HepG2 (cell line): ENCODE measurements around the gene SLC17A5. TPM values are rescaled to one million over a fixed set of nuclear protein-coding genes. Genes with fewer than 3 reads are reported as not detected.
A peak's percentile ranks its signal among the peaks of the same experiment; 100 is the strongest.

ENCODE experiments used
- IKZF4 ChIP-seq: sonication (generic); formaldehyde crosslinking; IDR thresholded peaks from 2 replicates; pipeline ENCODE4 v1.5.1; 2020; ENCODE audit warnings: borderline replicate concordance, mild to moderate bottlenecking, low read depth, missing genetic modification reagents; ENCODE audit errors: not compliant biosample characterization
- MED8 ChIP-seq: sonication (generic); formaldehyde crosslinking; IDR thresholded peaks from 2 replicates; pipeline ENCODE4 v1.8.1; 2023; ENCODE audit warnings: mild to moderate bottlenecking, missing genetic modification reagents; ENCODE audit not compliant: insufficient replicate concordance
- MLLT10 ChIP-seq: sonication (generic); formaldehyde crosslinking; IDR thresholded peaks from 2 replicates; pipeline ENCODE4 v1.4.0; 2020; ENCODE audit warnings: missing genetic modification reagents
- NCOA5 ChIP-seq: sonication (generic); formaldehyde crosslinking; IDR thresholded peaks from 2 replicates; pipeline ENCODE4 v1.4.0; 2020; ENCODE audit warnings: missing genetic modification reagents
- NRL ChIP-seq: sonication (generic); formaldehyde crosslinking; IDR thresholded peaks from 2 replicates; pipeline ENCODE4 v1.5.0; 2020; ENCODE audit warnings: missing genetic modification reagents, mild to moderate bottlenecking, moderate library complexity, borderline replicate concordance
- PAWR ChIP-seq: sonication (generic); formaldehyde crosslinking; IDR thresholded peaks from 2 replicates; pipeline ENCODE4 v1.4.0; 2020; ENCODE audit warnings: missing genetic modification reagents, mild to moderate bottlenecking, borderline replicate concordance
- RBAK ChIP-seq: sonication (generic); formaldehyde crosslinking; IDR thresholded peaks from 2 replicates; pipeline ENCODE4 v1.5.1; 2020; ENCODE audit warnings: mild to moderate bottlenecking, missing genetic modification reagents
- SNRNP70 ChIP-seq: fragments of 200-400 bp; formaldehyde crosslinking; IDR thresholded peaks from 2 replicates; pipeline ENCODE4 v1.6.1; 2017; ENCODE audit warnings: mild to moderate bottlenecking, low read depth, low read length, moderate library complexity
- TMF1 ChIP-seq: sonication (generic); formaldehyde crosslinking; IDR thresholded peaks from 2 replicates; pipeline ENCODE4 v1.8.1; 2022; ENCODE audit warnings: low read depth, missing genetic modification reagents
- ZNF12 ChIP-seq: sonication (generic); formaldehyde crosslinking; IDR thresholded peaks from 2 replicates; pipeline ENCODE4 v1.5.0; 2020; ENCODE audit warnings: missing genetic modification reagents
- ZNF18 ChIP-seq: sonication (generic); formaldehyde crosslinking; IDR thresholded peaks from 2 replicates; pipeline ENCODE4 v1.8.0; 2022; ENCODE audit warnings: mild to moderate bottlenecking, missing genetic modification reagents; ENCODE audit not compliant: insufficient replicate concordance
- ZNF331 ChIP-seq: sonication (generic); formaldehyde crosslinking; IDR thresholded peaks from 2 replicates; pipeline ENCODE4 v1.4.0; 2020; ENCODE audit warnings: missing genetic modification reagents
- ZNF451 ChIP-seq: sonication (generic); formaldehyde crosslinking; IDR thresholded peaks from 2 replicates; pipeline ENCODE4 v1.5.0; 2020; ENCODE audit warnings: mild to moderate bottlenecking, missing genetic modification reagents
- ZNF484 ChIP-seq: sonication (generic); formaldehyde crosslinking; IDR thresholded peaks from 2 replicates; pipeline ENCODE4 v1.5.1; 2020; ENCODE audit warnings: mild to moderate bottlenecking, low read depth, missing genetic modification reagents, borderline replicate concordance
- ZNF660 ChIP-seq: sonication (generic); formaldehyde crosslinking; IDR thresholded peaks from 2 replicates; pipeline ENCODE4 v1.5.1; 2020; ENCODE audit warnings: mild to moderate bottlenecking, low read depth, missing genetic modification reagents, borderline replicate concordance
- ZNF746 ChIP-seq: sonication (generic); formaldehyde crosslinking; IDR thresholded peaks from 2 replicates; pipeline ENCODE4 v1.8.0; 2022; ENCODE audit warnings: mild to moderate bottlenecking, missing genetic modification reagents
- ZNF883 ChIP-seq: sonication (generic); formaldehyde crosslinking; IDR thresholded peaks from 2 replicates; pipeline ENCODE4 v1.5.1; 2020; ENCODE audit warnings: mild to moderate bottlenecking, missing genetic modification reagents; ENCODE audit errors: not compliant biosample characterization
- ZNF891 ChIP-seq: sonication (generic); formaldehyde crosslinking; IDR thresholded peaks from 2 replicates; pipeline ENCODE4 v1.5.0; 2020; ENCODE audit warnings: mild to moderate bottlenecking, missing genetic modification reagents
- polyA plus RNA-seq, 8 experiments: library from polyadenylated mRNA; depleted of rRNA in 3 of 8; stranded (reverse) in 7 of 8; unstranded in 1 of 8; fragments of >200 nt; fragmentation: Illumina TruSeq in 4 of 8; extraction: Trizol in 4 of 8; gene quantifications; 2 replicates each; pipeline versions ENCODE4 v1.2.1 to v1.2.3, GENCODE V29; 2011 to 2016; ENCODE audit warnings: low read depth in 4 of 8, missing spikeins in 1 of 8, mixed read lengths in 1 of 8; ENCODE audit not compliant: insufficient read depth in 1 of 8
- total RNA-seq, 5 experiments: library from RNA; depleted of rRNA; stranded (reverse); fragments of >200 nt; fragmentation: Illumina TruSeq; extraction: Trizol; gene quantifications; 2 replicates each; pipeline ENCODE4 v1.2.3, GENCODE V29; 2016; ENCODE audit warnings: low read depth in 1 of 5
- TF ChIP-seq, protein P1 (sequence below): sonication (generic); formaldehyde crosslinking; IDR thresholded peaks from 2 replicates; pipeline ENCODE4 v1.5.1; 2020; ENCODE audit warnings: mild to moderate bottlenecking, missing genetic modification reagents, borderline replicate concordance
- TF ChIP-seq, protein P2 (sequence below): sonication (generic); formaldehyde crosslinking; IDR thresholded peaks from 2 replicates; pipeline ENCODE4 v1.9.0; 2022; ENCODE audit warnings: missing genetic modification reagents, mild to moderate bottlenecking, borderline replicate concordance

The SLC17A5 gene
- total and polyA plus RNA-seq, 2 of the 13 experiments (the other 11 are each of a cell fraction or from before 2014, with no cell fraction given): 18.3 to 20.5 TPM

- TF ChIP-seq, protein P1, sequence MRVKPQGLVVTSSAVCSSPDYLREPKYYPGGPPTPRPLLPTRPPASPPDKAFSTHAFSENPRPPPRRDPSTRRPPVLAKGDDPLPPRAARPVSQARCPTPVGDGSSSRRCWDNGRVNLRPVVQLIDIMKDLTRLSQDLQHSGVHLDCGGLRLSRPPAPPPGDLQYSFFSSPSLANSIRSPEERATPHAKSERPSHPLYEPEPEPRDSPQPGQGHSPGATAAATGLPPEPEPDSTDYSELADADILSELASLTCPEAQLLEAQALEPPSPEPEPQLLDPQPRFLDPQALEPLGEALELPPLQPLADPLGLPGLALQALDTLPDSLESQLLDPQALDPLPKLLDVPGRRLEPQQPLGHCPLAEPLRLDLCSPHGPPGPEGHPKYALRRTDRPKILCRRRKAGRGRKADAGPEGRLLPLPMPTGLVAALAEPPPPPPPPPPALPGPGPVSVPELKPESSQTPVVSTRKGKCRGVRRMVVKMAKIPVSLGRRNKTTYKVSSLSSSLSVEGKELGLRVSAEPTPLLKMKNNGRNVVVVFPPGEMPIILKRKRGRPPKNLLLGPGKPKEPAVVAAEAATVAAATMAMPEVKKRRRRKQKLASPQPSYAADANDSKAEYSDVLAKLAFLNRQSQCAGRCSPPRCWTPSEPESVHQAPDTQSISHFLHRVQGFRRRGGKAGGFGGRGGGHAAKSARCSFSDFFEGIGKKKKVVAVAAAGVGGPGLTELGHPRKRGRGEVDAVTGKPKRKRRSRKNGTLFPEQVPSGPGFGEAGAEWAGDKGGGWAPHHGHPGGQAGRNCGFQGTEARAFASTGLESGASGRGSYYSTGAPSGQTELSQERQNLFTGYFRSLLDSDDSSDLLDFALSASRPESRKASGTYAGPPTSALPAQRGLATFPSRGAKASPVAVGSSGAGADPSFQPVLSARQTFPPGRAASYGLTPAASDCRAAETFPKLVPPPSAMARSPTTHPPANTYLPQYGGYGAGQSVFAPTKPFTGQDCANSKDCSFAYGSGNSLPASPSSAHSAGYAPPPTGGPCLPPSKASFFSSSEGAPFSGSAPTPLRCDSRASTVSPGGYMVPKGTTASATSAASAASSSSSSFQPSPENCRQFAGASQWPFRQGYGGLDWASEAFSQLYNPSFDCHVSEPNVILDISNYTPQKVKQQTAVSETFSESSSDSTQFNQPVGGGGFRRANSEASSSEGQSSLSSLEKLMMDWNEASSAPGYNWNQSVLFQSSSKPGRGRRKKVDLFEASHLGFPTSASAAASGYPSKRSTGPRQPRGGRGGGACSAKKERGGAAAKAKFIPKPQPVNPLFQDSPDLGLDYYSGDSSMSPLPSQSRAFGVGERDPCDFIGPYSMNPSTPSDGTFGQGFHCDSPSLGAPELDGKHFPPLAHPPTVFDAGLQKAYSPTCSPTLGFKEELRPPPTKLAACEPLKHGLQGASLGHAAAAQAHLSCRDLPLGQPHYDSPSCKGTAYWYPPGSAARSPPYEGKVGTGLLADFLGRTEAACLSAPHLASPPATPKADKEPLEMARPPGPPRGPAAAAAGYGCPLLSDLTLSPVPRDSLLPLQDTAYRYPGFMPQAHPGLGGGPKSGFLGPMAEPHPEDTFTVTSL (CRISPR knock-in tag): 0 out of 2 replicates have a peak, but pooled peaks have one; percentile 51
- TF ChIP-seq RBAK (CRISPR knock-in tag): no peak
- TF ChIP-seq ZNF891 (CRISPR knock-in tag): no peak
- no peak for TF ChIP-seq ZNF883
- TF ChIP-seq, protein P2, sequence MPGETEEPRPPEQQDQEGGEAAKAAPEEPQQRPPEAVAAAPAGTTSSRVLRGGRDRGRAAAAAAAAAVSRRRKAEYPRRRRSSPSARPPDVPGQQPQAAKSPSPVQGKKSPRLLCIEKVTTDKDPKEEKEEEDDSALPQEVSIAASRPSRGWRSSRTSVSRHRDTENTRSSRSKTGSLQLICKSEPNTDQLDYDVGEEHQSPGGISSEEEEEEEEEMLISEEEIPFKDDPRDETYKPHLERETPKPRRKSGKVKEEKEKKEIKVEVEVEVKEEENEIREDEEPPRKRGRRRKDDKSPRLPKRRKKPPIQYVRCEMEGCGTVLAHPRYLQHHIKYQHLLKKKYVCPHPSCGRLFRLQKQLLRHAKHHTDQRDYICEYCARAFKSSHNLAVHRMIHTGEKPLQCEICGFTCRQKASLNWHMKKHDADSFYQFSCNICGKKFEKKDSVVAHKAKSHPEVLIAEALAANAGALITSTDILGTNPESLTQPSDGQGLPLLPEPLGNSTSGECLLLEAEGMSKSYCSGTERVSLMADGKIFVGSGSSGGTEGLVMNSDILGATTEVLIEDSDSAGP: no peak
- TF ChIP-seq ZNF12 (CRISPR knock-in tag): peak; percentile 47; the same call in 1 of the 2 replicates
- no peak for TF ChIP-seq MED8 (CRISPR knock-in tag)
- no peak for TF ChIP-seq PAWR (CRISPR knock-in tag)
- TF ChIP-seq ZNF451 (CRISPR knock-in tag): no peak
- peak; percentile 45; the same call in 1 of the 2 replicates for TF ChIP-seq TMF1 (CRISPR knock-in tag)
- peak; percentile 69; the same call in 1 of the 2 replicates for TF ChIP-seq ZNF331 (CRISPR knock-in tag)
- no peak for TF ChIP-seq SNRNP70
- no peak for TF ChIP-seq NCOA5 (CRISPR knock-in tag)
- TF ChIP-seq NRL (CRISPR knock-in tag): no peak
- no peak for TF ChIP-seq ZNF484 (CRISPR knock-in tag)
- TF ChIP-seq ZNF746 (CRISPR knock-in tag): no peak
- no peak for TF ChIP-seq ZNF660 (CRISPR knock-in tag)
- no peak for TF ChIP-seq ZNF18
- no peak for TF ChIP-seq IKZF4 (CRISPR knock-in tag)
- no peak for TF ChIP-seq MLLT10 (CRISPR knock-in tag)
Measured at GRCh38 chr6:73585566-73586415, 68.0 kb downstream of the SLC17A5 start (continued).
